Suppressor macrophage (primary cell): Measurements from ENCODE around the gene ADAMTS17.
A peak's percentile ranks its signal among the peaks of the same experiment; 100 is the strongest.
"Not testable (repeated sequence)": the region's sequence is repeated elsewhere in the genome, so short reads cannot be mapped to it uniquely, and the experiment has no call there.

Experiments
- DNase-seq, 4 experiments: peaks; one replicate each; pipeline ENCODE4 v3.0.0-alpha.2; 2020 to 2022

Gene ADAMTS17

GRCh38 chr15:100340721-100341238 is 995 bp downstream of the ADAMTS17 start:
- DNase-seq = no peak

- no peak for DNase-seq
Measured at GRCh38 chr15:100339999-100340398, 1.8 kb downstream of the ADAMTS17 start.

- not testable (repeated sequence) for DNase-seq
Measured at GRCh38 chr15:100339451-100339850, 2.3 kb downstream of the ADAMTS17 start.

- peak; percentile 56 to 68 (median 64) for DNase-seq
Measured at GRCh38 chr15:100338971-100339444, 2.8 kb downstream of the ADAMTS17 start.

GRCh38 chr15:100338247-100338646 is 3.5 kb downstream of the ADAMTS17 start:
- no peak for DNase-seq

- DNase-seq = no peak
Measured at GRCh38 chr15:100337096-100338044, 4.4 kb downstream of the ADAMTS17 start.

GRCh38 chr15:100336061-100336460 is 5.7 kb downstream of the ADAMTS17 start:
- DNase-seq = no peak

GRCh38 chr15:100335335-100335999 is 6.3 kb downstream of the ADAMTS17 start:
- DNase-seq = no peak

GRCh38 chr15:100334905-100335304 is 6.9 kb downstream of the ADAMTS17 start:
- DNase-seq = no peak

GRCh38 chr15:100334456-100334855 is 7.3 kb downstream of the ADAMTS17 start:
- no peak for DNase-seq

- no peak for DNase-seq
Measured at GRCh38 chr15:100334015-100334414, 7.8 kb downstream of the ADAMTS17 start.

GRCh38 chr15:100333236-100333635 is 8.5 kb downstream of the ADAMTS17 start:
- DNase-seq = no peak

- no peak for DNase-seq
Measured at GRCh38 chr15:100332721-100333120, 9.1 kb downstream of the ADAMTS17 start.

- DNase-seq = no peak
Measured at GRCh38 chr15:100332231-100332630, 9.5 kb downstream of the ADAMTS17 start.

- no peak for DNase-seq
Measured at GRCh38 chr15:100330629-100331215, 11.1 kb downstream of the ADAMTS17 start.

GRCh38 chr15:100330221-100330620 is 11.6 kb downstream of the ADAMTS17 start:
- DNase-seq = no peak

GRCh38 chr15:100328796-100329195 is 13.0 kb downstream of the ADAMTS17 start:
- no peak for DNase-seq

GRCh38 chr15:100318880-100319279 is 22.9 kb downstream of the ADAMTS17 start:
- DNase-seq = no peak

GRCh38 chr15:100314809-100315400 is 26.9 kb downstream of the ADAMTS17 start:
- DNase-seq = no peak

GRCh38 chr15:100311833-100312476 is 29.8 kb downstream of the ADAMTS17 start:
- DNase-seq = no peak

GRCh38 chr15:100311154-100311625 is 30.6 kb downstream of the ADAMTS17 start:
- DNase-seq = no peak
